ENCODE results near the gene AKR1B15.
A peak's percentile ranks its signal among the peaks of the same experiment; 100 is the strongest.

Gene AKR1B15

GRCh38 chr7:134602881-134603451 is 54.1 kb downstream of the AKR1B15 start:
- Histone ChIP-seq H3K9me3 (ENCODE audit: low read length) (no peaks in the 10 kb centered on the region), H3K4me2 (ENCODE audit: low read length) (no peak overlapping the region), H3K79me2 (ENCODE audit: insufficient read depth, low read length) (no peaks in the 10 kb centered on the region), H3K27me3 (ENCODE audit: insufficient read depth, low read length) (no peaks in the 10 kb centered on the region), H3K4me1 (ENCODE audit: insufficient read depth, low read length, severe bottlenecking) (no peaks in the 10 kb centered on the region), H2AFZ (ENCODE audit: low read length) (no peak overlapping the region), H3K27ac (ENCODE audit: low read depth, low read length, poor library complexity, severe bottlenecking) (no peak overlapping the region), H3K36me3 (ENCODE audit: insufficient read depth, low read length) (no peaks in the 10 kb centered on the region), H3K9ac (ENCODE audit: low read length) (no peak overlapping the region), H4K20me1 (ENCODE audit: insufficient read depth, low read length) (no peaks in the 10 kb centered on the region), H3K4me3 (ENCODE audit: low read depth, low read length, poor library complexity, severe bottlenecking) (no peak overlapping the region), H3K9me2 (ENCODE audit: low read depth, low read length) (no peaks in the 10 kb centered on the region), H3F3A (ENCODE audit: insufficient read depth, low read length) (no peaks in the 10 kb centered on the region)
- TF ChIP-seq EZH2 (IDR thresholded peaks at IDR 0.05; ENCODE audit: borderline replicate concordance, low read length): no peak
- TF ChIP-seq, protein P1, sequence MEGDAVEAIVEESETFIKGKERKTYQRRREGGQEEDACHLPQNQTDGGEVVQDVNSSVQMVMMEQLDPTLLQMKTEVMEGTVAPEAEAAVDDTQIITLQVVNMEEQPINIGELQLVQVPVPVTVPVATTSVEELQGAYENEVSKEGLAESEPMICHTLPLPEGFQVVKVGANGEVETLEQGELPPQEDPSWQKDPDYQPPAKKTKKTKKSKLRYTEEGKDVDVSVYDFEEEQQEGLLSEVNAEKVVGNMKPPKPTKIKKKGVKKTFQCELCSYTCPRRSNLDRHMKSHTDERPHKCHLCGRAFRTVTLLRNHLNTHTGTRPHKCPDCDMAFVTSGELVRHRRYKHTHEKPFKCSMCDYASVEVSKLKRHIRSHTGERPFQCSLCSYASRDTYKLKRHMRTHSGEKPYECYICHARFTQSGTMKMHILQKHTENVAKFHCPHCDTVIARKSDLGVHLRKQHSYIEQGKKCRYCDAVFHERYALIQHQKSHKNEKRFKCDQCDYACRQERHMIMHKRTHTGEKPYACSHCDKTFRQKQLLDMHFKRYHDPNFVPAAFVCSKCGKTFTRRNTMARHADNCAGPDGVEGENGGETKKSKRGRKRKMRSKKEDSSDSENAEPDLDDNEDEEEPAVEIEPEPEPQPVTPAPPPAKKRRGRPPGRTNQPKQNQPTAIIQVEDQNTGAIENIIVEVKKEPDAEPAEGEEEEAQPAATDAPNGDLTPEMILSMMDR (IDR thresholded peaks at IDR 0.05; ENCODE audit: low read length): no peak

GRCh38 chr7:134605978-134606923 is 57.3 kb downstream of the AKR1B15 start:
- Histone ChIP-seq H3K79me2 (ENCODE audit: insufficient read depth, low read length) (no peaks in the 10 kb centered on the region), H3K36me3 (ENCODE audit: insufficient read depth, low read length) (no peaks in the 10 kb centered on the region), H3K9me2 (ENCODE audit: low read depth, low read length) (no peaks in the 10 kb centered on the region), H4K20me1 (ENCODE audit: insufficient read depth, low read length) (no peaks in the 10 kb centered on the region), H2AFZ (ENCODE audit: low read length) (no peak overlapping the region), H3K9me3 (ENCODE audit: low read length) (no peaks in the 10 kb centered on the region), H3K4me2 (ENCODE audit: low read length) (no peak overlapping the region), H3K27ac (ENCODE audit: low read depth, low read length, poor library complexity, severe bottlenecking) (no peak overlapping the region), H3K9ac (ENCODE audit: low read length) (no peak overlapping the region), H3K4me3 (ENCODE audit: low read depth, low read length, poor library complexity, severe bottlenecking) (no peak overlapping the region), H3F3A (ENCODE audit: insufficient read depth, low read length) (no peaks in the 10 kb centered on the region), H3K27me3 (ENCODE audit: insufficient read depth, low read length) (no peaks in the 10 kb centered on the region), H3K4me1 (ENCODE audit: insufficient read depth, low read length, severe bottlenecking) (no peaks in the 10 kb centered on the region)
- TF ChIP-seq, protein P1 (IDR thresholded peaks at IDR 0.05; ENCODE audit: low read length): peak; percentile 99
- TF ChIP-seq EZH2 (IDR thresholded peaks at IDR 0.05; ENCODE audit: borderline replicate concordance, low read length): no peak

DNA sequence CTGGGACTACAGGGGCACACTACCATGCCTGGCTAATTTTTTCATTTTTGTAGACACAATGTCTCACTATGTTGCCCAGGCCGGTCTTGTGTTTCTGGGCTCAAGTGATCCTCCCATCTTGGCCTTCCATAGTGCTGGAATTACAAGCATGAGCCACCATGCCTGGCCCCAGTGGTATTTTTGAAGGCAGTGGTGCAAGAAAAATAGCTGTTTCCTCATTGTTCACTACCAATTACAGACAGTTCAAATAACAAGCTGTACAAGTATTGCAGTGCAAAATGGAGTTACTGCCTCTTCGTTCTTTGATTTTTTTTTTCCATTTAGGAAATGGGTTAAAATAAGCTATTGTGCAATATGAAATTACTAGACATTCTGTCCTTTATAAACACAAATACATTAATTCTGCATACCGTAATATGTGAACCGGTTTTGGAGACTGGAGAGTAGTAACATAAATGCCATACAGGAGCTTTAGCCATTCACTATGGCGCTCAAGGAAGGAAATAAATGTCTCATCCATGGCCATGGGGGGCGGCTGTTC is 62.8 kb downstream of the AKR1B15 start:
- Histone ChIP-seq H3K4me2 (ENCODE audit: low read length) (no peak overlapping the region), H3K4me3 (ENCODE audit: low read depth, low read length, poor library complexity, severe bottlenecking) (no peak overlapping the region), H3K27ac (ENCODE audit: low read depth, low read length, poor library complexity, severe bottlenecking) (no peak overlapping the region), H4K20me1 (ENCODE audit: insufficient read depth, low read length) (no peaks in the 10 kb centered on the region), H3K27me3 (ENCODE audit: insufficient read depth, low read length) (no peaks in the 10 kb centered on the region), H2AFZ (ENCODE audit: low read length) (no peak overlapping the region), H3K9me3 (ENCODE audit: low read length) (no peaks in the 10 kb centered on the region), H3K4me1 (ENCODE audit: insufficient read depth, low read length, severe bottlenecking) (no peaks in the 10 kb centered on the region), H3K9ac (ENCODE audit: low read length) (no peak overlapping the region), H3F3A (ENCODE audit: insufficient read depth, low read length) (no peaks in the 10 kb centered on the region), H3K9me2 (ENCODE audit: low read depth, low read length) (no peaks in the 10 kb centered on the region), H3K36me3 (ENCODE audit: insufficient read depth, low read length) (no peaks in the 10 kb centered on the region), H3K79me2 (ENCODE audit: insufficient read depth, low read length) (no peaks in the 10 kb centered on the region)
- TF ChIP-seq, protein P1 (IDR thresholded peaks at IDR 0.05; ENCODE audit: low read length): no peak
- TF ChIP-seq EZH2 (IDR thresholded peaks at IDR 0.05; ENCODE audit: borderline replicate concordance, low read length): no peak
